ENCODE data around the gene PLEKHO1.
"Not testable (repeated sequence)": the region's sequence is repeated elsewhere in the genome, so short reads cannot be mapped to it uniquely, and the experiment has no call there.

The PLEKHO1 gene

GRCh38 chr1:150149271-150150132 is at the start of gene PLEKHO1:
TSS of gene PLEKHO1 (plus strand) at chr1:150149916. CDS start at chr1:150150258, 342 bp downstream.
- DNase-seq: peak; percentile 79

GRCh38 chr1:150102986-150103385 is 46.7 kb upstream of the PLEKHO1 start:
- no peak for DNase-seq

GRCh38 chr1:150106341-150106740 is 43.4 kb upstream of the PLEKHO1 start:
- peak; percentile 23 for DNase-seq

- DNase-seq: peak; percentile 43
Measured at GRCh38 chr1:150109586-150109985, 40.1 kb upstream of the PLEKHO1 start.

GRCh38 chr1:150110116-150110515 is 39.6 kb upstream of the PLEKHO1 start:
- DNase-seq: peak; percentile 13

GRCh38 chr1:150111670-150112069 is 38.0 kb upstream of the PLEKHO1 start:
- no peak for DNase-seq

- DNase-seq: no peak
Measured at GRCh38 chr1:150115121-150115520, 34.6 kb upstream of the PLEKHO1 start.

- no peak for DNase-seq
Measured at GRCh38 chr1:150118716-150119115, 31.0 kb upstream of the PLEKHO1 start.

GRCh38 chr1:150121236-150121862 is 28.4 kb upstream of the PLEKHO1 start:
- no peak for DNase-seq

- DNase-seq: no peak
Measured at GRCh38 chr1:150126811-150127210, 22.9 kb upstream of the PLEKHO1 start.

- DNase-seq: no peak
Measured at GRCh38 chr1:150127464-150127863, 22.3 kb upstream of the PLEKHO1 start.

GRCh38 chr1:150127868-150128267 is 21.8 kb upstream of the PLEKHO1 start:
- DNase-seq: peak; percentile 57

- DNase-seq: no peak
Measured at GRCh38 chr1:150132372-150132771, 17.3 kb upstream of the PLEKHO1 start.

GRCh38 chr1:150134537-150134936 is 15.2 kb upstream of the PLEKHO1 start:
- no peak for DNase-seq

- DNase-seq: not testable (repeated sequence)
Measured at GRCh38 chr1:150135400-150135799, 14.3 kb upstream of the PLEKHO1 start.

GRCh38 chr1:150138044-150138443 is 11.7 kb upstream of the PLEKHO1 start:
- DNase-seq: no peak

GRCh38 chr1:150141452-150141851 is 8.3 kb upstream of the PLEKHO1 start:
- DNase-seq: no peak

- DNase-seq: no peak
Measured at GRCh38 chr1:150142083-150142482, 7.6 kb upstream of the PLEKHO1 start.

GRCh38 chr1:150144606-150145005 is 5.1 kb upstream of the PLEKHO1 start:
- no peak for DNase-seq

- DNase-seq: not testable (repeated sequence)
Measured at GRCh38 chr1:150146016-150146415, 3.7 kb upstream of the PLEKHO1 start.

GRCh38 chr1:150146849-150147542 is 2.7 kb upstream of the PLEKHO1 start:
- no peak for DNase-seq

GRCh38 chr1:150148837-150149270 is 862 bp upstream of the PLEKHO1 start:
- no peak for DNase-seq
